Amniotic stem cell (primary cell): ENCODE measurements around the gene C12orf42.

Experiments used
- DNase-seq: peaks from one replicate; lab custom pipeline; 2025; lab: John Stamatoyannopoulos, UW

Gene C12orf42

DNA sequence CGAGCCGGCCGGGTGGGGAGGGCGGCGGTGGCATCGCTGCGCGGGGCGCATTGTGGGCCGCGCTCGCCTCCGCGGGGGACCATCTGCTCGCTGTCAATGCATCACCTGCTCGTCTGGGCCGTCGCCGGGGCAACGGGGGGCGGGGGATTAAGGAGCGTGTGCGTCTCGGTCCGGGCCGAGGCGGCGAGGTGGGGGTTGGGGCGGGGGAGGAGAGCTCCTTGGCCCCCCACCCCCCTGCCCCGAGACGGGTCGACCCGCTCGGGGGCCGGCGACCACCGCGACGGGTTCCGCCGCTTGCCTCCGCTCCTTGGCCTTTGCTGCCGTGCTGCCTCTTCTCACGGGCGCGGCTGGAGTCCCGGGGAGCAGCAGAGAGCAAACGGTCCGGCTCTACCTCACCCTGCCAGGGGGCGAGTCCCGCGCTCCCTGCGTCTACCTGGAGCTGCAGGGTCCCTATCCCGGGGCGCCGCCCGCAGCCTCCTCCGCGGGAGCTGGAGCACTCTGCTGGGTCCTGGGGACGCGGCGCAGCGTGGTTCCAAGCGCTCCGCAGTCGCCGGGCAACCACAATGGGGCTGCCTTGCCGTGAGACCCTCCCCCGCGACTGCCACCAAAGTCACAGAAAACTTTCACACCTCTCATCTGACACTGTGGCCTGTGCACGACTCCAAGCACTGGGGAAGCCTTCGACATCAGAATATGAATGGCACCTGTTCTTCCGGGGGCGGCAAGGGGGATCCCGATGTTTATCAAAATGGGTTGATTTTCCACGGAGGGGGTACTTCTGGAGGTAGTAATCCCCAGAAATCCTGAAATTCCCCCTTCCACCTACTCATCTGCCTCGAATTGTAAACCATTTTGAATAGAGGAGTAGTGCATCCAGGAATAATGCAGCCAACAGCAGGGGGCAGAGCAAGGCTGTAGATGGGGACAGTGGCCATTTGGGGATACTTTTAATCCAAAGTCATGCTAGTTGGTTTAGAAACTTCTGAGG, at the start of gene C12orf42:
Gene C12orf42, minus strand, starts transcription at position 500 of the 988 bp plus-strand sequence. CDS start 17,542 bp downstream, outside the sequence.
- DNase-seq = no peak

GRCh38 chr12:103542078-103542477, 46.3 kb upstream of the C12orf42 start:
- DNase-seq = no peak

DNA sequence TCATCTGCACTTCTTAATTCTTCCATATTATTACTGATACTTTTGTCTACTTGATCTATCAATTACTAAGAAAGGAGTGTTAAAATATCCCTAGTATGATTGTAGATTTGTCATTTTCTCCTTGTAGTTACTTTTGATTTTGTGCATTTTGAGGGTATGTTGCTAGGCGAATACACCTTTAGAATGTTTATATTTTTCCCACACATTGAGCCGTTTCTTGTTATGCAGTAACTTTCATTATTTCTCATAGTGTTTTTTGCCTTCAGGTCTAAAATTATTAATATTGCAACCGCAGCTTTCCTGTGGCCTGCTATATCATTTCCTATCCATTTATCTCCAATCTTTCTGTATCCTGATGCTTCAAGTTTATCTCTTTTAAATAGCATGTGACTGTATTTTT, 44.6 kb upstream of the C12orf42 start:
- DNase-seq = no peak

GRCh38 chr12:103538397-103538796, 42.6 kb upstream of the C12orf42 start:
- no peak for DNase-seq

DNA sequence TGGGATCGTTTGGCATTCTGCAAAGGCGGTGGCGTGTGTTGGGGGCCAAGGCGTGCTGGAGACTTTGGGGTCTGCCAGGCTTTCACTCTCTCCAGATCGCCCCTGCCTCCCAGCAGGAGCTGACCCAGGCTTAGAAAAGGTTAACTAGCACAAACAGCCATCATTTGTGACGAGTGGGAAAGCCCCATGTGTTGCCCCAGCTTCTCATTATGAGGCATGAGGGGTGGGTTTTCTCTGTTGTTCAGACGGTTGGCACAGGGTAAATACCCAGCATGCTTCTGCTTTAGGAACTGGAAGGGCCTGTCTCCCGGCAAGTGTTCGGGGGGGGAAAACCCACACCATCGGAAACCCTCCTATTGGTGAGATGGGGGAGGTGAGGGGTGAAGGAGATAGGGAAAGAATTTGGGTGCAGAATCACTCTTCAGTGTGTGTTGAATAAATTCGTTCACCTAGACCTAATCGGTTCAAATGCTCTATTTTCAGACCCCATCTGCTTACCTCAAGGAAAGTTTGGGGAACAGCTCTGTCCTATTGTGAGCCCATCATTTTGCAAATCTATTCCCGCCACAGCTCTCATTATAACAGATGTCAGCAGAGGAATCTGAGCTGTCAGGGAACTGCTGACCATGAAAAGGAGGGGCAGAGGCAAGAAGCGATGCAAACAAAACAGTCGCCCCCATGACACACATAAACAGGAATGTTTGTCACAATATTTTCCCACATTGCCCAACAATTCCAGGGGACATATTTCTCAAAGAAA, 34.7 kb upstream of the C12orf42 start:
- DNase-seq = no peak

DNA sequence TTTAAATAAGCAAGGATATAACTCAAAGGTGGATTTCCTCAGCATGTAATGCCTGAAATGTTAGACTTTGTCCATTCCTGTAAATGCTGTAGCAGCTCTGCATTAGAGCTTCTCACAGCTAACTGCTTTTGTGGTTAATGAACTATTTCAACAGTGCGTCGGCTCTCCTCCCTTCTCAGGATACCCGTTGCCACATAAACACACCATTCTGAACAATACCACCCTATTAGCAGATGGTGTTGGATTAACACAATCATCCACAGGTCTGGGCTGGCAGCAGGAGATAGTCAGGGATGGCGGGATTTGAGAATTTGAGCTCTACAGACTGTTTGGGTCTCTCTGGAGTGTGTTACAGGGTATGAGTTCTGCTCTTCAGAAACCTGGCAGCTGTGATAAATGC, 33.5 kb upstream of the C12orf42 start:
- DNase-seq = no peak

- DNase-seq = no peak
Observed at GRCh38 chr12:103524238-103524875, 28.6 kb upstream of the C12orf42 start.

GRCh38 chr12:103523771-103524170, 28.0 kb upstream of the C12orf42 start:
- DNase-seq = no peak

DNA sequence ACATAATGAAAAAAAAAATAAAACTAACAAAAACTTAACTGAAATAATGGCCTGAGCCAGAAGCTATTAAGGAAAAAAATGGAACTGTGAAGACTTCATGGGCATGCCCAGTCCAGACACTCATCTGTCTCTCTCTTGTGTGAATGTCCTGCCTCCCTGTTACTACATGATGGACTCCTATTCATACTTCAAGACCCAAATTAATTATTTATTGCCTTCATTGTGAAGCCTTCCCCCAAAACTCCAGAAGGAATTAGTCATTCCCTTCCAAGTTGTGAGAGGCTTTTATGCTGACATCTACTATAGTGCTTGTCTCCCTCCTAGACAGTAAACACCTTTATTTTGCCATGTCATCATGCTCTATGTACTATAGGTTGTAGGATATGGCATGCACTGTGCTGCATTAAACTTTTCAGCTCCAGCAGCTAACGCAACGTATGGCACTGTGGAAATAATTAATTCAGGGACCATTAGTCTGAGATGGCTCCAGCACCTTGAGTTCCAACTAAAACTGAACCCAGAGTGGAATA, 25.0 kb upstream of the C12orf42 start:
- DNase-seq = no peak

DNA sequence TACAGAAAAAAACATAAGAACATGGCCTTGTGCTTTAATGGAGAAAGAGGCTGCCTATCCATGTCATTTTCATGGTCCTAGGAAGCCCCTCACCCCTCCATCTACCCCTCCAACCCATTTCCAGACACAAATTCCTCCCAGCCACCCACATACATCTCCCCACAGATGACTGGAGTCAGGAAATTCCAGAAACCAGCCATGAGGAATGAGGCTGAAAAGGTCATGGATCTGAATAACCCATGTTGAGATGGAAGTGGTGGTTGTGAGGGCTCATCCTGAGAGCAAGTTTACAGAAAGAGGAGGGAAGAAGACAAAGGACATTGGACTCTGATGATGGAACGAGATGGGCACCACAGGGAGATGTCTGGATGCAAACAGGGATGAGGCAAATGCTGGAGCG, 23.9 kb upstream of the C12orf42 start:
- no peak for DNase-seq

- no peak for DNase-seq
Observed at GRCh38 chr12:103518899-103519298, 23.1 kb upstream of the C12orf42 start.

- no peak for DNase-seq
Observed at GRCh38 chr12:103517161-103517560, 21.4 kb upstream of the C12orf42 start.

DNA sequence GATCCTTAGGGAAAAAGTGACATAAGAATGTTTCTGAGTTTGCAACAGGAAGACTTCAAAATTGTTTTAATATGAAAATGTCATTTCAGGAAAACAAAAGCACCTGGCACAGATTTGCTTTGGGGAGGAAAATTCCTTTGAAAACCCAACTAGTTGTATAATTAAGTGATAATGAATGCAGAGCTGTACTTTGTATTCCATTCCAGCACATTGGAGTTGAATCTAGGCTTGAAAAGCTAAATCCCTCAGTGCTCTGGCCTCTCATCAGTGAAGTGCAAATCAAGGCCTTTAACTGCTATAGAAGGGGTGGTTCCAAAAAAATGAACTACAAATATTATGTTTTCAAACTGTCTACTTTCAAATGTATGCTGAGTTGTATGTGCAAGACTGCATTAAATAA, 19.6 kb upstream of the C12orf42 start:
- DNase-seq = no peak

DNA sequence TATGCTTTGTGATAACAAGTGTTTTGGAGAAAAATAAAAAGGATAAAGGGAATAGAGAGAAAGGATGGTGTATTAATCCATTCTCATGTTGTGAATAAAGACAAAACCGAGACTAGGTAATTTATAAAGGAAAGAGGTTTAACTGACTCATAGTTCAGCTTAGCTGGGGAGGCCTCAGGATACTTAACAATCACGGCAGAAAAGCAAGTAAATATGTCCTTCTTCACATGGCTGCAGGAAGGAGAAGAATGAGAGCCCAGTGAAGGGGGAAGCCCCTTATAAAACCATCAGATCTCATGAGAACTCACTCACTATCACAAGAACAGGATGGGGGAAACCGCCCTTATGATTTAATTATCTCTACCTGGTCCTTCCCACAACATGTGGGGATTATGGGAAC, 18.1 kb upstream of the C12orf42 start:
- DNase-seq = no peak

GRCh38 chr12:103505371-103506236, 9.8 kb upstream of the C12orf42 start:
- DNase-seq = no peak

DNA sequence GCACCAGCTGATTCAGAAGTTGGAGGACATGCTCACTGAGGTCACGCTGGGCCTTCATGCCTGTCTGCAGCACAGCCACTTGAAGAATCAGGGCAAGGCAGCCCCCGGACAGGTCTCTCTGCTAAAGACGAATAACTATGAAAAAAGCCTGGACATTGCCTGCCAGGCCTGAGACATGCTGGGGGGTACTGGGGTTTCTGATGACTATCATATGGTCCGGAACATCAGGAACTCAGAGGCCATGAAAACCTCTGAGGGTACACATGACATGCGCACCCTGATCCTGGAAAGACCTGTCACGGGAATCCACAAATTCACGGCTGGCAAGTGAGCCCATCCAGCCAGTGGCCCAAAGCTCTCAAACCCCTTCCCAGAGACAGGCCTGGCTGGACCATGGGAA, 8.8 kb upstream of the C12orf42 start:
- DNase-seq = no peak

- DNase-seq = no peak
Observed at GRCh38 chr12:103503546-103504480, 8.0 kb upstream of the C12orf42 start.

DNA sequence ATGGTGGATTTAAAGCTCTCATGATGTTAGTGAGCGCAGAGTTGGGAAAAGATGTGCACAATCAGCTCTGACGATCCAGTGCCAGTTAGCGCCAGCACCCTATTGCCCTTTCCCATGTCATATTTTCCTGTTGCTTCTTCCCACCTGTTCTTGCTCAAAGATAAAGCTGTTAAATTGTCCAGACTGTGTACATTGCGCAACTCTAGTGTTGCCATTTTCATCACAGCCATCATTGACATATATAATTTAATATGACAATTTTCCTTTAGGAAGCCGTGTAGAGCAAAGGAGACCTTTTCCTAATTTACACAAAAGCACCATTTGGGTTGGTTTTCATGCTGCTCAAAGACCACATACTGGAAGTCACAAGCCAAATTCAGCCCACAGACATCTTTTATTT, 5.7 kb upstream of the C12orf42 start:
- DNase-seq = no peak

- DNase-seq = no peak
Observed at GRCh38 chr12:103499571-103499970, 3.8 kb upstream of the C12orf42 start.

DNA sequence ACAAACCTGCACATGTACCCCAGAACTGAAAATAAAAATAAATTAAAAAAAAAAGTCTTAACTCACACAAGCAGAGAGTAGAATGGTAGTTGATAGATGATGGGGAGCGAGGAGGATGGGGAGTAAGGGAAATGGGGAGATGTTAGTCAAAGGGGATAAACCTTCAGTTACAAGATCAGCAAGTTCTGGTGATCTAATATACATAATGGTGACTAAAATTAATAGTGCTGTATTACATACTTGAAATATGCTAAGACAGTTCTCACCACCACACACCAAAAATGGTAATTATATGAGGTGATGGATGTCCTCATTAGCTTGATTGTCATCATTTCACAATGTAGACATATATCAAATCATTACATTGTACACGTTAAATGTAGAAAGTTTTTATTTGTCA, 3.2 kb upstream of the C12orf42 start:
- DNase-seq = no peak
